Mucosa of stomach (tissue), 1 donor: ENCODE data around the gene TGDS.
A peak's percentile ranks its signal among the peaks of the same experiment; 100 is the strongest.

Source experiments
- H3K27me3 ChIP-seq: one replicate; pipeline ENCODE4 v1.7.0; 2013; ENCODE audit warnings: mild to moderate bottlenecking, low read length; ENCODE audit not compliant: control insufficient read depth, insufficient read depth
- H3K36me3 ChIP-seq: one replicate; pipeline ENCODE4 v1.7.0; 2013; ENCODE audit warnings: low read length; ENCODE audit not compliant: control insufficient read depth, insufficient read depth
- H3K4me1 ChIP-seq: one replicate; pipeline ENCODE4 v1.7.0; 2013; ENCODE audit warnings: mild to moderate bottlenecking, low read length; ENCODE audit not compliant: control insufficient read depth, insufficient read depth
- H3K4me3 ChIP-seq: one replicate; pipeline ENCODE4 v1.7.0; 2013; ENCODE audit warnings: low read length
- H3K9ac ChIP-seq: one replicate; pipeline ENCODE4 v1.7.0; 2013; ENCODE audit warnings: mild to moderate bottlenecking, low read length, moderate library complexity
- H3K9me3 ChIP-seq: one replicate; pipeline ENCODE4 v1.7.0; 2013; ENCODE audit warnings: mild to moderate bottlenecking, low read length, moderate library complexity; ENCODE audit not compliant: control insufficient read depth
- donor health status: Pancreatic carcinoma.

The TGDS gene

DNA sequence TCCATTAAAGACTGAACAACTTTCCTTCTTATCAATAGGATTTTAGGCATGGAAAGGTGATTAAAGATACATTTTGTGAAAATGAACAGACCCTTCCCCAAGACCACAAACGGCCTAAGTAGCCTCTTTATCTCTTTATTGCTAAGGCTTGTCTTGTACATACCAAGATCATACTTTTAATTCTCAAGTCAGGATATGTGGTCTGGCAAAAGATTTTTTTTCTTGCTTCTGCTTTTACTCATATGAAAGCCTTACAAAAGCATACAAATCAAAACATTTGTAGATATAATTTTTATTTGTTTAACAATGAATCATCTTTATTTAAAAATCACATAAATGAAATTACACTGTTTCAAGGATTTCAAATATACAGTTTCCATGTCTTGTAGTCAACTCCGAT is 35.8 kb downstream of the TGDS start:
- Histone ChIP-seq H3K27me3 (no peaks in the 10 kb centered on the region), H3K9me3 (no peaks in the 10 kb centered on the region), H3K4me1 (no peaks in the 10 kb centered on the region), H3K9ac (no peak overlapping the region), H3K4me3 (no peak overlapping the region), H3K36me3 (no peaks in the 10 kb centered on the region)

DNA sequence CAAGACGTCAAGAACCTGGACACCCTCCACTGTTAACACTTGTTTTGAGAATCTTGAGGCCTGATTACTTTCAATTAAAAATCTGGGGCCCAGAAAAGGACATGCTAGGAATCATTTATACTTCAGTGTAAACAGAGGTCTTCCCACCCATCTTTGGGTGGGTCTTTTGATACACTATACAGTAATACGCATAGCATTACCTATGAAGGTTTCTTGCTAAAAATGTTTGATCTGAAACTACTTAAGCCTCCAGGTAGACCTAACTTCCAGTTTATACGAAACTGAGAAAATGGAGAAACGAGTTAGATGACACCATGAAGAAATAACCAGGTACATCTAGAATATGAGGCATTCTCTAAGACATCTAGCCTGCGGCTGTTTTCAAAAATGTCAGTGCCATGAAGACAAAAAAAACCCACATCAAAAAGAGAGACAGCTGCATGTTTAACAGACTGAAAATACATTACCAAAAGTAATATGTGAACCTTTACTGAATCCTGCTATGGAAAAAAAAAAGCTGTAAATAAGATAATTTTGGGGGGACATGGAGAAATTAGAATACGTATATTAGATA is 36.6 kb downstream of the TGDS start:
- Histone ChIP-seq H3K9ac (no peak overlapping the region), H3K4me3 (no peak overlapping the region), H3K9me3 (no peaks in the 10 kb centered on the region), H3K4me1 (no peaks in the 10 kb centered on the region), H3K27me3 (no peaks in the 10 kb centered on the region), H3K36me3 (no peaks in the 10 kb centered on the region)

DNA sequence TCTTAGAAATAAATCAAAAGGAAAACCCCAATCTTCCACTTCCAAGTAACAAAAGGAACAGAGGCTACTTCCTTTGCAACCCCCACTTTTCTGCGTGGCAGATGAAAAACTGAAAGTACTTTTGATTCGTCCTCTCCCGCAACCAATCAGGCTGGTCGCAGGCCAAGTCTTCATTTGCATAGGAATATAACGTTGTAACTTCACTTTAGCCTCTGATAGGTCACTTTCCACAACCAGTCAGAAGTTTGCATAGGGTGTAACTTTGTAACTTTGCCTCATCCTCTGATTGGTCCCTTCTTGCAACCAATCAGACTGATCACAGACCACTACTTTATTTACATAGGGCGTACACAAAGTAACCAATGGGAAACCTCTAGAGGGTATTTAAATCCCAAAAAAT is 37.2 kb downstream of the TGDS start:
- Histone ChIP-seq H3K27me3 (no peaks in the 10 kb centered on the region), H3K36me3 (no peaks in the 10 kb centered on the region), H3K4me3 (no peak overlapping the region), H3K9me3 (no peaks in the 10 kb centered on the region), H3K4me1 (no peaks in the 10 kb centered on the region), H3K9ac (no peak overlapping the region)

DNA sequence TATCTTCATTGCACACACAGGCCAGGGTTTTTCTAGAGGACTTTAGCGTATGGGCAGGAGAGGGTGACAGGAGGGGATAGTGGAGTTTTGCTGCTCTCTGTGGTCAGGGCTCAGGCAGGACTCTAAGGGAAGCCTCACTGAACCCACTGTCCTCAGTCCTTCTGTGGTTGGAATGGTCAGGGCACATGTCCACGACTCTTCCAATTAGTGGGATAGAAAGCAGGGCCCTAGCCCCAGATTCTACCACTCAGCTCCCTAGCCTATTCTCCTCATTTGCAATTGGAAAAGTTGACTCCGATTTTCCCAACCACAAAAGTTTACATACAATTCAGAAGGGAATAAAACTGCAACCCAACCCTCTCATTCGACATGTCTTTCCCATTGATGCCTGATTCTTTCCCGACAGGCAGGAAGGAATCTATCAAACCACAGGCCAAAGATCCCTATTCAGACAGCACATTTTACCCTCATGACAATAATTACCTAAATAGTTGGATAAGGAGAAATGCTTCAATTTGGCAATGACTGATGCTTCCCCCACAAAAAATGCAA is 38.2 kb downstream of the TGDS start:
- H3K4me3 ChIP-seq = no peak overlapping the region
- H3K36me3 ChIP-seq = no peaks in the 10 kb centered on the region
- no peak overlapping the region for H3K9ac ChIP-seq
- H3K27me3 ChIP-seq = no peaks in the 10 kb centered on the region
- no peaks in the 10 kb centered on the region for H3K9me3 ChIP-seq
- no peaks in the 10 kb centered on the region for H3K4me1 ChIP-seq

DNA sequence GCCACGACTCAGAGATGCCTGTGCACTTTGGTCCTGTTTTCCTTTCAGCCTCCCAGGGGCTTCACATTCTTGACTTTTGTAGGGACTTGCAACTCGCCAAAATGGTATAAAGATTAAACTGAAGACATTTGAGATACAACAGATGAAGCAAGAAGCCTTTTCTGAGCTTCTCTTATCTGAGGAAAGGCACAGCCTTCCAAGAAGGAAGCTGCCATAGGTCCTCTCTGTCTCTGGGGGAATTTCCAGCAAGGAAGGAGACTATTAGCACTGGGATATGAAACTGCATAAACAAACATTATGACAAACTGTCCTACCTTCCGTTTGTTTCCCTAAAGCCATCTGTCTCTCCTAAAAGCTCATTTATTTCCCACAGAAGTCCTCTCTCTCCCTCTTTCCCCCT is 39.3 kb downstream of the TGDS start:
- no peaks in the 10 kb centered on the region for H3K27me3 ChIP-seq
- H3K4me3 ChIP-seq = no peak overlapping the region
- H3K9ac ChIP-seq = no peak overlapping the region
- no peaks in the 10 kb centered on the region for H3K4me1 ChIP-seq
- no peaks in the 10 kb centered on the region for H3K36me3 ChIP-seq
- no peaks in the 10 kb centered on the region for H3K9me3 ChIP-seq

DNA sequence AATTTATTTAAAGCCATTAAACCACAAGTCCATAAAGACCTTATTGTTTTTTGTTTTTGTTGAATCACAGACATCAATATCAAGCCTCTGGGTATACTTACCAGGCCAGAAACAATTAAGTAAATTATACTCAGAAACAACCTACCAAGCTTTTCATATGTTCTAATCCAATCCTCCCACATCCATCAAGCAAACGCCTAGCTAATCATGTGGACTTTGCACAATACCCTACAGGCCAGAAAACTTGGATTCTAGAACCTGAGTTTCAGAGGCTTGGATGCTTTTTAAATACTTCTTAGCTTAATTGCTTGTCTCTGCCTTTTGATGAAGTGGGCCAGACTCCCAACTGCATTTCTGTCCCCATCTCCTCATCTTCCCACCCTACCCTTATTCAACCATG is 39.9 kb downstream of the TGDS start:
- H3K9ac ChIP-seq = no peak overlapping the region
- no peaks in the 10 kb centered on the region for H3K9me3 ChIP-seq
- no peaks in the 10 kb centered on the region for H3K36me3 ChIP-seq
- no peak overlapping the region for H3K4me3 ChIP-seq
- no peaks in the 10 kb centered on the region for H3K4me1 ChIP-seq
- H3K27me3 ChIP-seq = no peaks in the 10 kb centered on the region

DNA sequence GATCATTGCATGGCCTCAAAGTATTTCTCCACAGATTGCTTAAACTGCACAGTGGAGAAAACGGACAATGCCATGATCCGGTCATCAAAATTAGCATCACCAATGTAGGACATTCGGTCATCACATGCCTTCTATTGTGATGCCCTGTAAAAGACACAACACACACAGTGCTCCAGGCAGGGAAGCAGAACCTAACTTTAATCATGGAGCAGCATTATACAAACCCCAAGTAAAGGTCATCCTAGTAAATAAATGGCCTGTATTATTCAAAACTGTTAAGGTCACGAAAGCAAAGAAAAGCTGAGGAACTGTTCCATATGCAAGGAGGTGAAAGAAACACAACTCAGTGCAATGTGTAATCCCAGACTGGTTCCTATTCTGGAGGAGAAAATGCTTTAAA is 42.2 kb downstream of the TGDS start:
- Histone ChIP-seq H3K9ac (no peak overlapping the region), H3K4me1 (peaks cover 1% of the 10 kb centered on the region), H3K4me3 (no peak overlapping the region), H3K27me3 (no peaks in the 10 kb centered on the region), H3K9me3 (no peaks in the 10 kb centered on the region), H3K36me3 (no peaks in the 10 kb centered on the region)

DNA sequence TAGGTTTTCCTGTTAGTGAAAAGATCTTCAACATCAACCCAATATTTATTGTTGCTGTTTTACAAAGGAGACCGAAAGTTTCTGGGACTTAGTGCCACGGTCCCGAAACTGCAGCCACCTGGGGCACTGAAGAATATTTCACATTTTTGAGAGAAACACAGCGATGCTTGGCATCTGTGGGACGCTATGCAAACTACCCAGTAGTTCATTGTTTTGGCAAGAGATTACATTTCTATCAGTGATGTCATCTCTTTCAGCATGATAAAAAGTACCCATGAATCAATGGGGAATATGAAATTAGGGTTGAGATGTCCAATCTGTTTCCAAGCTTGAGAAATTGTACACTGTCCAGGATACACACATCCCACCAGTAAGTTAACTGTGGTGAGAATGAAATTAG is 43.9 kb downstream of the TGDS start:
- no peaks in the 10 kb centered on the region for H3K27me3 ChIP-seq
- no peaks in the 10 kb centered on the region for H3K36me3 ChIP-seq
- no peak overlapping the region for H3K9ac ChIP-seq
- H3K9me3 ChIP-seq = no peaks in the 10 kb centered on the region
- H3K4me1 ChIP-seq = peaks cover 9% of the 10 kb centered on the region
- no peak overlapping the region for H3K4me3 ChIP-seq

DNA sequence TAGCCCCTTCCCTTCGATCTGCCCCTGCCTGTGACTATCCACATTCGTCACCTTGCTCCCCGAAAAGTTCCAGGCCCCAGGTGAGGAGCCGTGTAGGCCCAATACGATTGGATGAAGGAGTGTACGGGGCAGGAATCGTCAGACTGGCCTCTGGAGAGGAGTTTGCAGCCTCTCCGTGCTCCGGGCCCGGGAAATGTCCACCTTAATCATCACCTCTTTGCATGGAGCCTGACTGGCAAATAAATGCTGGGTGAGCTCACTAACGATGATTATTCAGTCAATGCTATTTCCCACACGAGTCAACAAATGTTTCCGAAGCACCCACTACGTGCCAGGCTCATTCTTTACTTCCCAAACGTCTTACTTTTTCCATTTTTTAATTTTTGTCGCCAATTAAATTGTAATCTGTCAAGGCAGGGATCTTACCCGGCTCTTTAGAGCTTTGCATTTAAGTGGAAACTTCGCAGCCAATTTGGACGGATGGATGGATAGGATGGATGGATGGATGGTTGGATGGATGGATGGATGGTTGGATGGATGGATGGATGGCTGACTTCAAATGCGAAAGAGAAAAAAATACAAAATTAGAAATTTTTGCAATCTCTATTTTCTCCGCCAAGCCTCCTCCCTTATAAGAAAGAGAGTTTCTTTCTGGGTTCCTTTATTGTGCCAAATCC is 45.8 kb downstream of the TGDS start:
- Histone ChIP-seq H3K4me3 (peak overlapping the region; percentile 60), H3K9ac (peak overlapping the region; percentile 79), H3K27me3 (no peaks in the 10 kb centered on the region), H3K9me3 (no peaks in the 10 kb centered on the region), H3K4me1 (peaks cover 9% of the 10 kb centered on the region), H3K36me3 (no peaks in the 10 kb centered on the region)

DNA sequence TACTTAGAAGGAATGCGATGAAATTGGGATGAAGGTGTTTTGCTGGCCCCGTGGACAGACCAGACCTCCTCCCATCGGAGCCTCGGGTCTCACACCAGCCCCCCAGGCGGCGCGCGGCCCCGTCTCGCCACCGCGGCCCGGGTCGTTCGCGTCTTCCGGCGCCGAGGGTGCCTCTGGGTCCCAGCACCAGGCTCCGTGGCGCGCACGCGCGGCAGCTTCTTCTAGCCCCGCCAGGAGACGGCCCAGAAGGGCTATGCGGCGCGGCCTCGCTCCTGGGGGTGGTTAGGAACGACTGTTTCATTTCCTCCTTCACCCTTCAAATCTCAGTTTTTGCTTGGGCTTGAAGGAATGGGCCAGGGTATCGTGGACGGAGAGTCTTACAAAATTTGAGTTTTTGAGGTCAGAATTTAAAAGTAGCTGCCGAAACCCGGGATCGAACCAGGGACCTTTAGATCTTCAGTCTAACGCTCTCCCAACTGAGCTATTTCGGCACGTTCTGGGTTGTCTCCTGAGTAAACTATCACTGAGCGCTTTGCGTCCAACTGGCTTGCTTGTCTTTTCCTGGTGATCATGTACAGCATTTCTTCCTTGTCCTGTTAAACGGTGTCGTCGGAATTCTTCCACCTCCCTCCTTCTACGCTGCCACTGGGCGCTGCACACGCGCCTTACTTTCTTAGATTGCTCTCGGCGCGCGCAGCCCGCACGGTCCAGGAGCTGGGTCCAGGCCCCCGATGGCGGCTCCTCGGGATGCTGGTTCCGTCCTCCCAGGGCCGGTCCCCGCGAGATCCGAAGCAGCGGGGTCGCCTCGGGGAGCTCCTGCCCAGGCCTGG is 46.5 kb downstream of the TGDS start:
- H3K36me3 ChIP-seq = no peaks in the 10 kb centered on the region
- H3K9ac ChIP-seq = peak overlapping the region; percentile 79
- no peaks in the 10 kb centered on the region for H3K9me3 ChIP-seq
- H3K27me3 ChIP-seq = no peaks in the 10 kb centered on the region
- H3K4me3 ChIP-seq = peak overlapping the region; percentile 60
- peaks cover 9% of the 10 kb centered on the region for H3K4me1 ChIP-seq

DNA sequence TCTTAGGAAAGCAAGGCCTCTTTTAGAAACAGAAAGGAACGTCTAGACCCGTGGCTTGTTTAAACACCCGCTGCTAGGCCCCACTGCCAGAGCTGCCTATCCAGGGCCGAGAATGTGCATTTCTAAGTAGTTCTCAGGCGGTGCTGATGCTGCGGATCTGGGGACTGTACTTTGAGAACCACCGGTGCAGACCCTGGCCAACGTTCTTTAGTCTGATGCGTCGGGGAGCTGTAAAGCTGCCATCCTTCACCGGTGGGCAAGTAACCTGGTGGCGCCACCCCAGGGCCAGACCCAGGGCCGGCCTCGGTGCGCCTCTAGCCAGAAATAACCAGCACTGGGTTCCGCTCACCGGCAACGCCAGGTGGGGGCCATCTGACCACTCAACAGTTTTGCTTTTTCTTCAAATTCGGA is 47.1 kb downstream of the TGDS start:
- peaks cover 9% of the 10 kb centered on the region for H3K4me1 ChIP-seq
- H3K27me3 ChIP-seq = no peaks in the 10 kb centered on the region
- no peaks in the 10 kb centered on the region for H3K36me3 ChIP-seq
- peak overlapping the region; percentile 60 for H3K4me3 ChIP-seq
- no peaks in the 10 kb centered on the region for H3K9me3 ChIP-seq
- peak overlapping the region; percentile 79 for H3K9ac ChIP-seq

DNA sequence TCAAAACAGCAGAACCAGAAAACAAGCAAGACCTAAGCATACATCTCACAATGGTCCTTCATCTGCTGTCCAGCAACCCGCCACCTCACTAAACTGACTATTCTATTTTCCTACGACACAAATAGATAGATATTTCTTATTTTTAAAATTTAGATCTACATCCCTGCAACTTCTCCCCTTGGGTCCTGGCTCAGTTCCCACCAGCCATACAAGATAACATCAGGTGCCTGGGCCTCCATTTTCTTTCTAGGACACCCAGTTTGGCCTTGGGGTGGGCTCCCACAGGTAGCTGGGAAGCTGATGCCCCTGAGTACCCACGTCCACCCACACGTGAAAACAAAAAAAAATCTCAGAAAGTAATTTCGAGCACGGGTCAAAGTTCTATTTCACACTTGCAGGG is 47.6 kb downstream of the TGDS start:
- Histone ChIP-seq H3K4me1 (peaks cover 9% of the 10 kb centered on the region), H3K9me3 (no peaks in the 10 kb centered on the region), H3K36me3 (no peaks in the 10 kb centered on the region), H3K9ac (peak overlapping the region; percentile 79), H3K27me3 (no peaks in the 10 kb centered on the region), H3K4me3 (peak overlapping the region; percentile 60)
